Measurements from ENCODE around the gene GRIK4.

GRIK4 gene

GRCh38 chr11:120525261-120526171 is 14.0 kb downstream of the GRIK4 start:
- DNase-seq, result no peak

GRCh38 chr11:120526241-120526640 is 14.7 kb downstream of the GRIK4 start:
- DNase-seq, result no peak

GRCh38 chr11:120527111-120527761 is 15.7 kb downstream of the GRIK4 start:
- no peak for DNase-seq

- no peak for DNase-seq
These were observed 17.2 kb downstream of the GRIK4 start for GRCh38 chr11:120528749-120529148.

- DNase-seq, result no peak
These were observed 17.7 kb downstream of the GRIK4 start for GRCh38 chr11:120529214-120529613.

- DNase-seq, result no peak
These were observed 18.4 kb downstream of the GRIK4 start for GRCh38 chr11:120529911-120530310.

GRCh38 chr11:120532082-120532831 is 20.7 kb downstream of the GRIK4 start:
- no peak for DNase-seq

GRCh38 chr11:120532832-120533196 is 21.3 kb downstream of the GRIK4 start:
- no peak for DNase-seq

GRCh38 chr11:120536091-120536796 is 24.7 kb downstream of the GRIK4 start:
- no peak for DNase-seq

GRCh38 chr11:120536797-120537169 is 25.2 kb downstream of the GRIK4 start:
- no peak for DNase-seq

- DNase-seq, result no peak
These were observed 26.4 kb downstream of the GRIK4 start for GRCh38 chr11:120537996-120538395.

GRCh38 chr11:120538707-120539106 is 27.2 kb downstream of the GRIK4 start:
- DNase-seq, result no peak

- no peak for DNase-seq
These were observed 28.3 kb downstream of the GRIK4 start for GRCh38 chr11:120539667-120540369.

GRCh38 chr11:120540744-120541465 is 29.4 kb downstream of the GRIK4 start:
- no peak for DNase-seq

GRCh38 chr11:120543521-120544215 is 32.1 kb downstream of the GRIK4 start:
- DNase-seq, result no peak

- DNase-seq, result no peak
These were observed 34.3 kb downstream of the GRIK4 start for GRCh38 chr11:120545813-120546212.

GRCh38 chr11:120546312-120547205 is 35.0 kb downstream of the GRIK4 start:
- no peak for DNase-seq

GRCh38 chr11:120547316-120547715 is 35.8 kb downstream of the GRIK4 start:
- no peak for DNase-seq

GRCh38 chr11:120547811-120548681 is 36.5 kb downstream of the GRIK4 start:
- DNase-seq, result no peak

Data from KG1 (cell line).